Measurements from ENCODE around the gene MOB4. TPM values are rescaled to one million over a fixed set of nuclear protein-coding genes. Genes with fewer than 3 reads are reported as not detected.
A peak's percentile ranks its signal among the peaks of the same experiment; 100 is the strongest.
"Not testable (repeated sequence)": the region's sequence is repeated elsewhere in the genome, so short reads cannot be mapped to it uniquely, and the experiment has no call there.

MOB4 gene
- total and polyA plus RNA-seq, 4 donors, result 35.1 to 69.2 (median 54.5) TPM

DNA sequence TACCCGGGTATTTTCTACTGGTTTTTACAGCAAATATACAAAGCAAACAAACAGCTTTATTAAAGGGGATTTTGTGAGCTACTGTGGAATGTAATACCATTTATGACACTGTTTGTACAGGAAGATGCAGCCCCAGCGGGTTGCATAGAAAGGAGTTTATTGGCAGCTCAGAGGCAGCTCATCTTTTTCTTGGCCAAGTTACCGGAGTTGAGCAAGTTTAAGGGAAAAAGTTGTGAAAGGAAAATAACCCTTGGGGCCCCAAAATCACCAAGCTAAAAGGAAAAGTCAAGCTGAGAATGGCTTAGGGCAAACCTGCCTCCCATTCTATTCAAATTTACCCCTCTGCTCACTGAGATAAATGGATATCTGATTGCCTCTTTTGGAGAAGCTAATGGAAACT, 60.8 kb downstream of the MOB4 start:
- WGBS (ENCODE audit: insufficient coverage), result 0% methylated on average over 1 of the region's 3 CpGs
- Histone ChIP-seq H3K36me3 (ENCODE audit: control insufficient read depth, insufficient read depth, low read length) (peaks cover 7% of the 10 kb centered on the region), H3K27me3 (ENCODE audit: control insufficient read depth, insufficient read depth, low read length) (no peaks in the 10 kb centered on the region), H3K27ac (ENCODE audit: low read depth, low read length) (peak overlapping the region; percentile 43), H3K4me3 (ENCODE audit: low read depth, low read length) (no peak overlapping the region), H3K4me1 (ENCODE audit: control insufficient read depth, insufficient read depth, low read length) (peaks cover 13% of the 10 kb centered on the region), H3K9me3 (ENCODE audit: control insufficient read depth, insufficient read depth, low read length) (peaks cover 4% of the 10 kb centered on the region)
- DNase-seq (ENCODE audit: low read depth in 4 of 6, low spot score in 6 of 6), result peak in 1 of 6 donors; percentile 64

DNA sequence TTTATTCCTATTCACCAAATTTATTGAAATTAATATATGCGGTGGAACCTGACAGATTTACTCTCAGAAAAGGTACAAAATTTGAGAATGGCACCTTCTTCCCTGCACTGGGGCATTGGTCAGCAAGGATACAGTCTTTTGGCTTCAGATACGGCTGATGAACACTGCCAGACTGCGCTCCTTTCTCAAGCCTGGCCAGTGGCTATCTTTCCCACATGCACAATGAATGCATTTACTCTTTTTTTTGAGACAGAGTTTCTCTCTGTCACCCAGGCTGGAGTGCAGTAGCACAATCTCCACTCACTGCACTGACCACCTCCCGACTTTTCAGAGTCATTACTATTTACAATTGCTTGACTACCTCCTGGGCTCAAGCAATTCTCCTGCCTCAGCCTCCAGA, 61.6 kb downstream of the MOB4 start:
- 55% methylated on average over 3 of the region's 4 CpGs for WGBS (ENCODE audit: insufficient coverage)

DNA sequence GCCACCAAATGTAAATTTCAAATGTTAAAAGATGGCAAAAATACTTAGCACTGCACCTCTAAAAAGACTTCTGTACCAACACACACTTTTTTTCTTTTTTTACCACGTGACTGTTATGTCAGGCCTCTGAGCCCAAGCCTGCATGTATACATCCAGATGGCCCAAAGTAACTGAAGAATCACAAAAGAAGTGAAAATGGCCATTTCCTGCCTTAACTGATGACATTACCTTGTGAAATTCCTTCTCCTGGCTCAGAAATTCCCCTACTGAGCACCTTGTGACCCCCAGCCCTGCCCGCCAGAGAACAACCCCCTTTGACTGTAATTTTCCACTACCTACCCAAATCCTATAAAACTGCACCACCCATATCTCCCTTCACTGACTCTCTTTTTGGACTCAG, 62.4 kb downstream of the MOB4 start:
- H3K4me3 ChIP-seq (ENCODE audit: low read depth, low read length); H3K27ac ChIP-seq (ENCODE audit: low read depth, low read length); H3K4me1 ChIP-seq (ENCODE audit: control insufficient read depth, insufficient read depth, low read length); H3K27me3 ChIP-seq (ENCODE audit: control insufficient read depth, insufficient read depth, low read length); DNase-seq (ENCODE audit: low read depth in 4 of 6, low spot score in 6 of 6); H3K36me3 ChIP-seq (ENCODE audit: control insufficient read depth, insufficient read depth, low read length); H3K9me3 ChIP-seq (ENCODE audit: control insufficient read depth, insufficient read depth, low read length): not testable (repeated sequence)
- 92% methylated on average over 2 of the region's 2 CpGs for WGBS (ENCODE audit: insufficient coverage)

More for the DNA sequence above, 61.6 kb downstream of the MOB4 start:
- peak in 2 of 6 donors; percentile 17 to 53 for DNase-seq (ENCODE audit: low read depth in 4 of 6, low spot score in 6 of 6)
- H3K27ac ChIP-seq (ENCODE audit: low read depth, low read length), result peak overlapping the region; percentile 73
- peaks cover 10% of the 10 kb centered on the region for H3K4me1 ChIP-seq (ENCODE audit: control insufficient read depth, insufficient read depth, low read length)
- no peaks in the 10 kb centered on the region for H3K27me3 ChIP-seq (ENCODE audit: control insufficient read depth, insufficient read depth, low read length)
- H3K9me3 ChIP-seq (ENCODE audit: control insufficient read depth, insufficient read depth, low read length), result peaks cover 4% of the 10 kb centered on the region
- peaks cover under 1% of the 10 kb centered on the region for H3K36me3 ChIP-seq (ENCODE audit: control insufficient read depth, insufficient read depth, low read length)
- H3K4me3 ChIP-seq (ENCODE audit: low read depth, low read length), result no peak overlapping the region

DNA sequence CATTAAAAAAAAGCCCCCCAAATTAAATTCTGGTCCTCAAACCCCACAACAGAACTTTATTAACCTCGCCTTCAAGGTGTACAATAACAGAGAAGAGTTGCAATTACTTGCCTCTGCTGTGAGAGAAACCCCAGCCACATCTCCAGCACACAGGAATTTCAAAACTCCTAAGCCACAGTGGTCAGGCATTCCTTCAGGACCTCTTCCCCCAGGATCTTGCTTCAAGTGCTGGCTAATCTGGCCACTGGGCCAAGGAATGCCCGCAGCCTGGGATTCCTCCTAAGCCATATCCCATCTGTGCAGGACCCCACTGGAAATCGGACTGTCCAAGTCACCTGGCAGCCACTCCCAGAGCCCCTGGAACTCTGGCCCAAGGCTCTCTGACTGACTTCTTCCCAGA, 64.3 kb downstream of the MOB4 start:
- not testable (repeated sequence) for H3K36me3 ChIP-seq (ENCODE audit: control insufficient read depth, insufficient read depth, low read length); H3K27ac ChIP-seq (ENCODE audit: low read depth, low read length); DNase-seq (ENCODE audit: low read depth in 4 of 6, low spot score in 6 of 6); H3K27me3 ChIP-seq (ENCODE audit: control insufficient read depth, insufficient read depth, low read length); H3K4me1 ChIP-seq (ENCODE audit: control insufficient read depth, insufficient read depth, low read length); H3K9me3 ChIP-seq (ENCODE audit: control insufficient read depth, insufficient read depth, low read length); H3K4me3 ChIP-seq (ENCODE audit: low read depth, low read length)
- WGBS (ENCODE audit: insufficient coverage), result 97% methylated on average over 3 of the region's 3 CpGs

DNA sequence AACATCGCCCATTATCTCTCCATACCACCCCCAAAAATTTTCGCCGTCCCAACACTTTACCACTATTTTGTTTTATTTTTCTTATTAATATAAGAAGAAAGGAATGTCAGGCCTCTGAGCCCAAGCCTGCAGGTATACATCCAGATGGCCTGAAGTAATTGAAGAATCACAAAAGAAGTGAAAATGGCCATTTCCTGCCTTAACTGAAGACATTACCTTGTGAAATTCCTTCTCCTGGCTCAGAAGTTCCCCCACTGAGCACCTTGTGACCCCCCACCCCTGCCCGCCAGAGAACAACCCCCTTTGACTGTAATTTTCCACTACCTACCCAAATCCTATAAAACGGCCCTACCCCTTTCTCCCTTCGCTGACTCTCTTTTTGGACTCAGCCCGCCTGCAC, 71.4 kb downstream of the MOB4 start:
- not testable (repeated sequence) for H3K27me3 ChIP-seq (ENCODE audit: control insufficient read depth, insufficient read depth, low read length); H3K4me3 ChIP-seq (ENCODE audit: low read depth, low read length); H3K27ac ChIP-seq (ENCODE audit: low read depth, low read length); H3K4me1 ChIP-seq (ENCODE audit: control insufficient read depth, insufficient read depth, low read length); H3K9me3 ChIP-seq (ENCODE audit: control insufficient read depth, insufficient read depth, low read length); DNase-seq (ENCODE audit: low read depth in 4 of 6, low spot score in 6 of 6)
- WGBS (ENCODE audit: insufficient coverage), result 78% methylated on average over 3 of the region's 7 CpGs
- H3K36me3 ChIP-seq (ENCODE audit: control insufficient read depth, insufficient read depth, low read length), result peaks cover 25% of the 10 kb centered on the region

DNA sequence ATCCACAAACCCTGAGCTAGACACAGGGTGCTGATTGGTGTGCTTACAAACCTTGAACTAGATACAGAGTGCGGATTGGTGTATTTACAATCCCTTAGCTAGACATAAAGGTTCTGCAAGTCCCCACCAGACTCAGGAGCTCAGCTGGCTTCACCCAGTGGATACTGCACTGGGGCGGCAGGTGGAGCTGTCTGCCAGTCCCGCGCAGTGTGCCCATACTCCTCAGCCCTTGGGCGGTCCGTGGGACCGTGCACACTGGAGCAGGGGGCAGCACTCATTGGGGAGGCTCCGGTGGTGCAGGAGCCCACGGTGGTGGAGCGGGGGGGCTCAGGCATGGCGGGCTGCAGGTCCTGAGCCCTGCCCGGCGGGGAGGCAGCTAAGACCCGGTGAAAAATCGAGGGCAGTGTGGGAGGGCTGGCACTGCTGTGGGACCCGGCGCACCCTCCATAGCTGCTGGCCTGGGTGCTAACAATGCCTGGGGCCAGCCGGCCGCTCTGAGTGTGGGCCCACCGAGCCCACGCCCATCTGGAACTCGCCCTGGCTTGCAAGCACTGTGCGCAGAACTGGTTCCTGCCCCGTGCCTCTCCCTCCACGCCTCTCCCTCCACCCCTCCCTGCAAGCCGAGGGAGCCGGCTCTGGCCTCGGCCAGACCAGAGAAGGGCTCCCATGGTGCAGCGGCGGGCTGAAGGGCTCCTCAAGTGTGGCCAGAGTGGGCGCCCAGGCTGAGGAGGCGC, 75.6 kb downstream of the MOB4 start:
- Histone ChIP-seq H3K4me1 (ENCODE audit: control insufficient read depth, insufficient read depth, low read length) (peaks cover 7% of the 10 kb centered on the region), H3K4me3 (ENCODE audit: low read depth, low read length) (no peak overlapping the region), H3K27ac (ENCODE audit: low read depth, low read length) (no peak overlapping the region), H3K9me3 (ENCODE audit: control insufficient read depth, insufficient read depth, low read length) (no peaks in the 10 kb centered on the region), H3K36me3 (ENCODE audit: control insufficient read depth, insufficient read depth, low read length) (peaks cover 35% of the 10 kb centered on the region), H3K27me3 (ENCODE audit: control insufficient read depth, insufficient read depth, low read length) (no peaks in the 10 kb centered on the region)
- 98% methylated on average over 29 of the region's 32 CpGs for WGBS (ENCODE audit: insufficient coverage)
- DNase-seq (ENCODE audit: low read depth in 4 of 6, low spot score in 6 of 6), result no peak

DNA sequence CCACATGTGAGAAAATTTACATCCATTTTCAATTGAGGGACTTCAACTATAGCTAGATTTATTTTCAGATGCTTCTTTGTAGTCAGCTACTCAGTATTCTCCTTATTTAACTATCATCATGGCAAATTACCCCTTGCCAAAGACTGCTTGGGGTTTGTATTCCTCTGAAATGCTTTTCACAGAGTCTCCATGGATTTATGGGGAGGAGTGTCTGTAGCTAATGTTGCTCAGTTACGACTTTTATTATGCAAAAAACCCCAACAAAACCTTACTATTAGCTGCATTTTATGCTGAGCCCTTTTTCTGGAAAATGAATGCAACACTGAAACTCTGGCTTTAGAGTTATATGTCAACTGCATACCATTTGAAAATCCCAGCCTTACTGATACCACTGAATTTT, 80.9 kb downstream of the MOB4 start:
- Histone ChIP-seq H3K36me3 (ENCODE audit: control insufficient read depth, insufficient read depth, low read length) (peaks cover 17% of the 10 kb centered on the region), H3K4me1 (ENCODE audit: control insufficient read depth, insufficient read depth, low read length) (peaks cover 12% of the 10 kb centered on the region), H3K4me3 (ENCODE audit: low read depth, low read length) (no peak overlapping the region), H3K27ac (ENCODE audit: low read depth, low read length) (peak overlapping the region; percentile 89), H3K9me3 (ENCODE audit: control insufficient read depth, insufficient read depth, low read length) (no peaks in the 10 kb centered on the region), H3K27me3 (ENCODE audit: control insufficient read depth, insufficient read depth, low read length) (no peaks in the 10 kb centered on the region)
- WGBS (ENCODE audit: insufficient coverage), result no CpG with 5 or more reads among the region's 1 CpG
- DNase-seq (ENCODE audit: low read depth in 4 of 6, low spot score in 6 of 6), result peak in 5 of 6 donors; percentile 29 to 92 (median 77)

DNA sequence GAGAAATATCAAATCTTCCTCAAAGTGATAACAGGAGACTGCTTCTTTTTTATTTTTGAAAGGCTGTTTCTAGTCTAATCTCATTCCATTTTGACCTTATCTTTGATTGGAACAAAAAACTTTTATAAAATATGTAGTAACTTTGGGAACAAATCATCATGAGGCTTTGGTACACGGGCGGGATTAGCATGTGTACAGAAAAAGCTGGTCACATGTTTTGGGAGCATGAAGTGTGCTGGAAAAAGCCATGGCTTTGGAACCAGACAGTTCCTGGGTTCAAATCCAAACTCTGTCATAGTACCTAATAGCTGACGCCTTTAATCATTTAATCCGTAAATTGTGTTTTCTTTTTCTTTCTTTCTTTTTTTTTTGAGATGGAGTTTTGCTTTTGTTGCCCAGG, 81.3 kb downstream of the MOB4 start:
- Histone ChIP-seq H3K27me3 (ENCODE audit: control insufficient read depth, insufficient read depth, low read length) (no peaks in the 10 kb centered on the region), H3K4me3 (ENCODE audit: low read depth, low read length) (no peak overlapping the region), H3K9me3 (ENCODE audit: control insufficient read depth, insufficient read depth, low read length) (no peaks in the 10 kb centered on the region), H3K36me3 (ENCODE audit: control insufficient read depth, insufficient read depth, low read length) (peaks cover 13% of the 10 kb centered on the region), H3K4me1 (ENCODE audit: control insufficient read depth, insufficient read depth, low read length) (peaks cover 9% of the 10 kb centered on the region), H3K27ac (ENCODE audit: low read depth, low read length) (peak overlapping the region; percentile 89)
- no CpG with 5 or more reads among the region's 4 CpGs for WGBS (ENCODE audit: insufficient coverage)
- peak in 1 of 6 donors; percentile 43 for DNase-seq (ENCODE audit: low read depth in 4 of 6, low spot score in 6 of 6)

DNA sequence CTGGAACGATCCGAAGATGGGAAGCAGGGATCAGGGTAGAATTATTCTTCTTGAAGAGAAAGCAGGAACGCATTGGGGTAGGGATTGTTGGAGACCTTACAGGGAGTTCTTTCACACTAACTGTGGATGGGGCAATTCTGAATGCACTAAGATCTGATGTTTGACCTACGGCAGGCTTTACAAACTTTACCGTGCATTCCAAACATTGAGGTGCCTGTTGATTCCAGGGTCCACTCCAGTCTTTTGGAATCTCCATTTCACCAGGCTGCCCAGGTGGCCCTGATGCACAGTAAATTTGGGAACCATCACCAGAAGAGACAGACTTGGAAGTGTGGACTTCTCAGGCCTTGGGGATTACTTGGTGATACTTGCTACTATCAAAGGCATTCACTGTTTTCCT, 82.6 kb downstream of the MOB4 start:
- WGBS (ENCODE audit: insufficient coverage), result 96% methylated on average over 5 of the region's 5 CpGs
- peaks cover 7% of the 10 kb centered on the region for H3K4me1 ChIP-seq (ENCODE audit: control insufficient read depth, insufficient read depth, low read length)
- peak overlapping the region; percentile 89 for H3K27ac ChIP-seq (ENCODE audit: low read depth, low read length)
- DNase-seq (ENCODE audit: low read depth in 4 of 6, low spot score in 6 of 6), result no peak
- no peak overlapping the region for H3K4me3 ChIP-seq (ENCODE audit: low read depth, low read length)
- no peaks in the 10 kb centered on the region for H3K27me3 ChIP-seq (ENCODE audit: control insufficient read depth, insufficient read depth, low read length)
- H3K36me3 ChIP-seq (ENCODE audit: control insufficient read depth, insufficient read depth, low read length), result peaks cover 12% of the 10 kb centered on the region
- H3K9me3 ChIP-seq (ENCODE audit: control insufficient read depth, insufficient read depth, low read length), result no peaks in the 10 kb centered on the region

DNA sequence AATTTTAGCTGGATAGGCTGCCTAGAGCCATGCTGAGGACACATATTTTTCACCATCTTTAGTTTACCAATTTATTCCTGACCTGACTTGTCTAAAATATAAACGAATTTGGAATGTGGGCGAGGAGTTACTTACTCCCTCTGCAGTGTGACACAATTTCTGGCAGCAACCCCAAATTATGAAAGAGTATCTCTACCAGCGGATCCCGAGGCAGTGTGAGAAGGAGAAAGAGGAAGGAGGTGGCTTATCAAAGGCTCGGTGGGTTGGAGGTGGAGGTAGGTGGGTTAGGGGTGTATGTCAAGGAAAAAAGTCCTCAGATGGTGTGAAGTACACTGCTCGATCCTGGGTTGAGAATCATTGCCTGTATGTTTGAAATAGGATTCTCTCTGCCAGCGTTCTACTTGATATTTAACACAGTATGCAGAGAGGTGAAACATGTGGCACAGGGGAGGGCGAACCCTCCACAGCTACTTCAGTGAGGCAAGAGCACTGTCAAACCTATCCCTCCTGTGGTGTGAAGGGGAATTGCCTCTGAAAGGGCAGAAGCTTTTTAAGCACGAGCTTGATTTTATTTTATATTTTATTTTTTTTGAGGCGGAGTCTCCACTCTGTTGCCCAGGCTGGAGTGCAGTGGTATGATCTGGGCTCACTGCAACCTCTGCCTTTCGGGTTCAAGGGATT, 83.6 kb downstream of the MOB4 start:
- Histone ChIP-seq H3K27me3 (ENCODE audit: control insufficient read depth, insufficient read depth, low read length) (no peaks in the 10 kb centered on the region), H3K4me1 (ENCODE audit: control insufficient read depth, insufficient read depth, low read length) (peaks cover 7% of the 10 kb centered on the region), H3K27ac (ENCODE audit: low read depth, low read length) (peak overlapping the region; percentile 8), H3K4me3 (ENCODE audit: low read depth, low read length) (no peak overlapping the region), H3K9me3 (ENCODE audit: control insufficient read depth, insufficient read depth, low read length) (no peaks in the 10 kb centered on the region), H3K36me3 (ENCODE audit: control insufficient read depth, insufficient read depth, low read length) (peaks cover 7% of the 10 kb centered on the region)
- DNase-seq (ENCODE audit: low read depth in 4 of 6, low spot score in 6 of 6), result no peak
- WGBS (ENCODE audit: insufficient coverage), result 100% methylated on average over 3 of the region's 11 CpGs

All from spinal cord (tissue), 10 donors.